ENCODE measurements around the gene AS3MT.

GRCh38 chr10:102845352-102845902 lies 23.8 kb upstream of the AS3MT start:
- TF ChIP-seq CTCF (tag by site-specific recombination; IDR thresholded peaks at IDR 0.05) = no peak
- TF ChIP-seq ZNF558 (tag by site-specific recombination; IDR thresholded peaks at IDR 0.05) = no peak
- TF ChIP-seq ZNF274 (IDR thresholded peaks at IDR 0.05; ENCODE audit: low read length) = no peak
- no peak for TF ChIP-seq ZNF274 (tag by site-specific recombination; IDR thresholded peaks at IDR 0.05; ENCODE audit: borderline replicate concordance)
- TF ChIP-seq ZBTB1 (tag by site-specific recombination; IDR thresholded peaks at IDR 0.05) = no peak
- no peak for TF ChIP-seq REST (tag by site-specific recombination; IDR thresholded peaks at IDR 0.05)
- TF ChIP-seq ZBTB17 (tag by site-specific recombination; IDR thresholded peaks at IDR 0.05) = no peak
- TF ChIP-seq ZNF211 (tag by site-specific recombination; IDR thresholded peaks at IDR 0.05; ENCODE audit: low read depth) = no peak
- TF ChIP-seq ZNF24 (tag by site-specific recombination; IDR thresholded peaks at IDR 0.05) = no peak
- no peak for TF ChIP-seq ZBTB10 (tag by site-specific recombination; IDR thresholded peaks at IDR 0.05)
- TF ChIP-seq ZNF704 (tag by site-specific recombination; IDR thresholded peaks at IDR 0.05) = no peak
- TF ChIP-seq BCL11B (tag by site-specific recombination; IDR thresholded peaks at IDR 0.05; ENCODE audit: low read depth) = no peak
- TF ChIP-seq ELK4 (IDR thresholded peaks at IDR 0.05; ENCODE audit: borderline replicate concordance, low read depth, low read length) = no peak
